GM12878 (cell line): Measurements from ENCODE around the gene ARHGAP45.
"Not testable (repeated sequence)": the region's sequence is repeated elsewhere in the genome, so short reads cannot be mapped to it uniquely, and the experiment has no call there.

Source experiments
- ATF2 ChIP-seq: IDR thresholded peaks from 2 replicates; pipeline ENCODE4 v1.6.1; 2012; ENCODE audit warnings: low read length, inconsistent platforms
- CTCF ChIP-seq, 3 experiments: IDR thresholded peaks in 2 of 3; conservative IDR thresholded peaks in 1 of 3; 2 replicates each; pipeline ENCODE4 v1.5.1; 2011; ENCODE audit warnings: low read depth in 3 of 3, low read length in 3 of 3, mild to moderate bottlenecking in 3 of 3, control low read depth in 2 of 3, moderate library complexity in 2 of 3, inconsistent platforms in 1 of 3, mixed read lengths in 1 of 3; ENCODE audit not compliant: control insufficient read depth in 2 of 3, insufficient read depth in 1 of 3; ENCODE audit errors: extremely low read depth in 1 of 3
- EED ChIP-seq: sonication (generic); IDR thresholded peaks from 2 replicates; pipeline ENCODE4 v1.6.1; 2016; ENCODE audit warnings: antibody characterized with exemption, low read depth
- GABPA ChIP-seq: IDR thresholded peaks from 2 replicates; pipeline ENCODE4 v1.6.1; 2014; ENCODE audit warnings: antibody characterized with exemption, low read depth, mild to moderate bottlenecking, inconsistent platforms
- POLR2A ChIP-seq: IDR thresholded peaks from 2 replicates; pipeline ENCODE4 v1.6.1; 2011; ENCODE audit warnings: low read depth, mild to moderate bottlenecking, low read length
- REST ChIP-seq: IDR thresholded peaks from 2 replicates; pipeline ENCODE4 v1.6.1; 2012; ENCODE audit warnings: mild to moderate bottlenecking, low read depth, low read length
- TCF12 ChIP-seq: IDR thresholded peaks from 2 replicates; pipeline ENCODE4 v1.6.1; 2011; ENCODE audit warnings: low read depth, mild to moderate bottlenecking, low read length
- YY1 ChIP-seq: IDR thresholded peaks from 2 replicates; pipeline ENCODE4 v1.6.1; 2011; ENCODE audit warnings: low read depth, mild to moderate bottlenecking, low read length
- ZBTB33 ChIP-seq: fragments of 450-650 bp; IDR thresholded peaks from 2 replicates; pipeline ENCODE4 v1.6.1; 2017; ENCODE audit warnings: mild to moderate bottlenecking
- ZZZ3 ChIP-seq: IDR thresholded peaks from 2 replicates; pipeline ENCODE4 v1.6.1; 2011; ENCODE audit warnings: low read depth; ENCODE audit not compliant: control insufficient read depth, insufficient read length

- not testable (repeated sequence) for TF ChIP-seq POLR2A; TCF12; GABPA; YY1; REST; EED; ZZZ3; CTCF (IDR thresholded peaks at IDR 0.05 in 2 of 3, conservative IDR thresholded peaks at IDR 0.05 in 1 of 3; ENCODE audit: control insufficient read depth in 2 of 3, extremely low read depth in 1 of 3, insufficient read depth in 1 of 3, low read depth in 3 of 3, low read length in 3 of 3); ZBTB33; ATF2
These were observed 43.1 kb upstream of the ARHGAP45 start for GRCh38 chr19:1023883-1024188.
